WTC11 (cell line): ENCODE results near the gene ZMAT2.

Experiments
- CTCF ChIP-seq: fragments of 200-600 bp; IDR thresholded peaks from 2 replicates; pipeline ENCODE4 v1.8.0; 2022; ENCODE audit warnings: antibody characterized with exemption
- E2F5 ChIP-seq: sonication (generic); formaldehyde crosslinking; IDR thresholded peaks from 2 replicates; pipeline ENCODE4 v1.8.1; 2022; ENCODE audit warnings: mild to moderate bottlenecking, moderate library complexity, missing genetic modification reagents
- ESRRA ChIP-seq: sonication (generic); formaldehyde crosslinking; IDR thresholded peaks from 2 replicates; pipeline ENCODE4 v1.8.1; 2022; ENCODE audit warnings: mild to moderate bottlenecking, missing genetic modification reagents, borderline replicate concordance
- FOXP4 ChIP-seq: sonication (generic); formaldehyde crosslinking; IDR thresholded peaks from 2 replicates; pipeline ENCODE4 v1.8.0; 2022; ENCODE audit warnings: mild to moderate bottlenecking, missing genetic modification reagents
- HMGXB4 ChIP-seq: sonication (generic); formaldehyde crosslinking; IDR thresholded peaks from 2 replicates; pipeline ENCODE4 v1.8.1; 2023; ENCODE audit warnings: mild to moderate bottlenecking, moderate library complexity, missing genetic modification reagents
- NR3C1 ChIP-seq: sonication (generic); formaldehyde crosslinking; conservative IDR thresholded peaks from 2 replicates; pipeline ENCODE4 v1.8.1; 2023; ENCODE audit warnings: low read depth, mild to moderate bottlenecking, missing genetic modification reagents
- RELA ChIP-seq: sonication (generic); formaldehyde crosslinking; IDR thresholded peaks from 2 replicates; pipeline ENCODE4 v1.8.1; 2022; ENCODE audit warnings: missing genetic modification reagents, mild to moderate bottlenecking, borderline replicate concordance
- ZNF219 ChIP-seq: sonication (generic); formaldehyde crosslinking; IDR thresholded peaks from 2 replicates; pipeline ENCODE4 v1.8.0; 2023; ENCODE audit warnings: missing genetic modification reagents, mild to moderate bottlenecking, borderline replicate concordance

- TF ChIP-seq CTCF (no peak), RELA (no peak), E2F5 (CRISPR knock-in tag) (no peak), NR3C1 (CRISPR knock-in tag) (no peak), HMGXB4 (CRISPR knock-in tag) (no peak), ZNF219 (CRISPR knock-in tag) (no peak), ESRRA (CRISPR knock-in tag) (no peak), FOXP4 (CRISPR knock-in tag) (no peak)
These were observed 26.0 kb upstream of the ZMAT2 start for GRCh38 chr5:140674211-140674610.
